HG03060 (cell line): ENCODE data around the gene GNAS-AS1.

ENCODE experiments used
- ATAC-seq: cut with Tn5 transposase; IDR thresholded peaks from one replicate; pipeline ENCODE4 v1.9.1; 2021; ENCODE audit warnings: low read depth, moderate number of reproducible peaks; ENCODE audit not compliant: unreplicated experiment

GNAS-AS1 gene

GRCh38 chr20:58850693-58851174 is at the start of gene GNAS-AS1:
Gene GNAS-AS1 (minus strand): TSS chr20:58850902.
- peak; percentile 57 for ATAC-seq

GRCh38 chr20:58900397-58900796 is 49.7 kb upstream of the GNAS-AS1 start:
- ATAC-seq, result no peak

GRCh38 chr20:58899512-58899911 is 48.8 kb upstream of the GNAS-AS1 start:
- ATAC-seq, result no peak

- no peak for ATAC-seq
Observed at GRCh38 chr20:58898629-58899408, 48.1 kb upstream of the GNAS-AS1 start.

GRCh38 chr20:58897488-58897887 is 46.8 kb upstream of the GNAS-AS1 start:
- no peak for ATAC-seq

GRCh38 chr20:58896820-58897219 is 46.1 kb upstream of the GNAS-AS1 start:
- ATAC-seq, result no peak

GRCh38 chr20:58895448-58896180 is 44.9 kb upstream of the GNAS-AS1 start:
- ATAC-seq, result no peak

GRCh38 chr20:58894652-58895447 is 44.1 kb upstream of the GNAS-AS1 start:
- ATAC-seq, result no peak

- ATAC-seq, result no peak
Observed at GRCh38 chr20:58893355-58894120, 42.8 kb upstream of the GNAS-AS1 start.

GRCh38 chr20:58892932-58893224 is 42.2 kb upstream of the GNAS-AS1 start:
- ATAC-seq, result no peak

GRCh38 chr20:58892141-58892931 is 41.6 kb upstream of the GNAS-AS1 start:
- ATAC-seq, result no peak

- ATAC-seq, result no peak
Observed at GRCh38 chr20:58891718-58892140, 41.0 kb upstream of the GNAS-AS1 start.

GRCh38 chr20:58891086-58891717 is 40.5 kb upstream of the GNAS-AS1 start:
- ATAC-seq, result no peak

GRCh38 chr20:58890518-58891085 is 39.9 kb upstream of the GNAS-AS1 start:
- no peak for ATAC-seq

- ATAC-seq, result no peak
Observed at GRCh38 chr20:58889798-58890517, 39.3 kb upstream of the GNAS-AS1 start.

- ATAC-seq, result no peak
Observed at GRCh38 chr20:58889334-58889760, 38.6 kb upstream of the GNAS-AS1 start.

- no peak for ATAC-seq
Observed at GRCh38 chr20:58888521-58889333, 38.0 kb upstream of the GNAS-AS1 start.
